HG02870 (cell line): ENCODE measurements around the gene RGS10.
"Not testable (repeated sequence)": the region's sequence is repeated elsewhere in the genome, so short reads cannot be mapped to it uniquely, and the experiment has no call there.

Experiments used
- ATAC-seq: cut with Tn5 transposase; IDR thresholded peaks from one replicate; pipeline ENCODE4 v1.9.1; 2021; ENCODE audit warnings: mild to moderate bottlenecking, moderate library complexity; ENCODE audit not compliant: unreplicated experiment

Gene RGS10

GRCh38 chr10:119539359-119539825, 3.1 kb downstream of the RGS10 start:
- no peak for ATAC-seq

GRCh38 chr10:119538632-119539358, 3.7 kb downstream of the RGS10 start:
- no peak for ATAC-seq

GRCh38 chr10:119537953-119538630, 4.4 kb downstream of the RGS10 start:
- ATAC-seq = no peak

GRCh38 chr10:119536508-119537025, 6.0 kb downstream of the RGS10 start:
- ATAC-seq = no peak

GRCh38 chr10:119535837-119536507, 6.5 kb downstream of the RGS10 start:
- ATAC-seq = no peak

- no peak for ATAC-seq
Measured at GRCh38 chr10:119535305-119535704, 7.2 kb downstream of the RGS10 start.

GRCh38 chr10:119533473-119533872, 9.0 kb downstream of the RGS10 start:
- no peak for ATAC-seq

GRCh38 chr10:119532791-119533190, 9.7 kb downstream of the RGS10 start:
- not testable (repeated sequence) for ATAC-seq

- ATAC-seq = not testable (repeated sequence)
Measured at GRCh38 chr10:119532251-119532650, 10.3 kb downstream of the RGS10 start.

GRCh38 chr10:119531067-119531466, 11.5 kb downstream of the RGS10 start:
- ATAC-seq = no peak

GRCh38 chr10:119528663-119529237, 13.8 kb downstream of the RGS10 start:
- not testable (repeated sequence) for ATAC-seq

- no peak for ATAC-seq
Measured at GRCh38 chr10:119526621-119527592, 15.6 kb downstream of the RGS10 start.

- no peak for ATAC-seq
Measured at GRCh38 chr10:119526149-119526548, 16.4 kb downstream of the RGS10 start.

GRCh38 chr10:119525116-119525515, 17.4 kb downstream of the RGS10 start:
- ATAC-seq = no peak

- ATAC-seq = no peak
Measured at GRCh38 chr10:119524720-119525070, 17.8 kb downstream of the RGS10 start.

- ATAC-seq = no peak
Measured at GRCh38 chr10:119523895-119524719, 18.4 kb downstream of the RGS10 start.

- no peak for ATAC-seq
Measured at GRCh38 chr10:119522747-119523426, 19.6 kb downstream of the RGS10 start.

- ATAC-seq = no peak
Measured at GRCh38 chr10:119521443-119522204, 20.9 kb downstream of the RGS10 start.
